Lung (tissue), 12 donors: Measurements from ENCODE around the gene BTBD19. TPM values are rescaled to one million over a fixed set of nuclear protein-coding genes. Genes with fewer than 3 reads are reported as not detected.
"Not testable (repeated sequence)": the region's sequence is repeated elsewhere in the genome, so short reads cannot be mapped to it uniquely, and the experiment has no call there.

Source experiments
- ATAC-seq: fragments of 200-7000 bp; cut with Tn5 transposase; one replicate; pipeline ENCODE4 v1.9.1; 2020; ENCODE audit warnings: moderate number of reproducible peaks; ENCODE audit not compliant: insufficient read depth, low FRiP score
- DNase-seq, 3 donors: peaks; one replicate each; pipeline ENCODE4 v3.0.0-alpha.2; 2013 to 2017
- H3K27ac ChIP-seq, 2 donors: one replicate each; pipeline ENCODE4 v1.5.1; 2013; ENCODE audit warnings: mild to moderate bottlenecking in 2 of 2, moderate library complexity in 2 of 2, control low read depth in 1 of 2, inconsistent platforms in 1 of 2, low read depth in 1 of 2, low read length in 1 of 2
- H3K27me3 ChIP-seq, 3 donors: one replicate each; pipeline ENCODE4 v1.5.1; 2013; ENCODE audit warnings: low read length in 2 of 3; ENCODE audit not compliant: control insufficient read depth in 3 of 3, insufficient read depth in 3 of 3
- H3K36me3 ChIP-seq, 4 donors: one replicate each; pipeline ENCODE4 v1.5.1; 2013; ENCODE audit warnings: low read length in 4 of 4, mild to moderate bottlenecking in 1 of 4, moderate library complexity in 1 of 4; ENCODE audit not compliant: control insufficient read depth in 4 of 4, insufficient read depth in 4 of 4
- H3K4me1 ChIP-seq, 5 donors: one replicate each; pipeline ENCODE4 v1.5.1; 2013; ENCODE audit warnings: low read length in 5 of 5, mild to moderate bottlenecking in 2 of 5, moderate library complexity in 1 of 5; ENCODE audit not compliant: control insufficient read depth in 5 of 5, insufficient read depth in 5 of 5
- H3K4me3 ChIP-seq: one replicate; pipeline ENCODE4 v1.5.1; 2013; ENCODE audit warnings: mild to moderate bottlenecking, control low read depth, moderate library complexity
- H3K9ac ChIP-seq, 2 donors: one replicate each; pipeline ENCODE4 v1.5.1; 2013; ENCODE audit warnings: low read length in 2 of 2, control low read depth in 1 of 2; ENCODE audit not compliant: insufficient read depth in 1 of 2
- H3K9me3 ChIP-seq, 4 donors: one replicate each; pipeline ENCODE4 v1.5.1; 2013; ENCODE audit warnings: low read length in 3 of 4, mild to moderate bottlenecking in 1 of 4, moderate library complexity in 1 of 4; ENCODE audit not compliant: control insufficient read depth in 4 of 4, insufficient read depth in 3 of 4
- CTCF ChIP-seq: IDR thresholded peaks from 2 replicates; pipeline ENCODE4 v1.5.1; 2012; ENCODE audit warnings: mild to moderate bottlenecking; ENCODE audit errors: control extremely low read depth, extremely low read depth
- WGBS, 2 donors: extraction: QIAGEN DNeasy Blood & Tissue Kit; methylation state at CpG; one replicate each; pipeline ENCODE4 v1.1.7; 2013; 5-methylcytosine and 5-hydroxymethylcytosine counted together
- polyA plus RNA-seq, 2 donors: library from polyadenylated mRNA; stranded (reverse); fragments of 200-250 nt; gene quantifications; one replicate each; pipeline ENCODE4 v1.2.1, GENCODE V29; 2013
- total RNA-seq, 2 donors: library from RNA; depleted of rRNA in 1 of 2; stranded (reverse); fragments of >200 nt in 1 of 2; gene quantifications; one replicate each; pipeline ENCODE4 v1.2.1, GENCODE V29; 2014 to 2021
- donor health status: control.
- donor health status: control.
- donor health status: Bipolar disorder and iron deficiency.
- donor health status: healthy.
- donor health status: DM: yes; HTN: yes; CAD: no.

BTBD19 gene
- total and polyA plus RNA-seq, 4 donors, result 5.6 to 20.0 (median 10.4) TPM

- TF ChIP-seq CTCF, result no peak
- peak; percentile 95 to 98 (median 96) for DNase-seq
- WGBS, 2 donors, result 1 to 4% methylated on average over 16 of the region's 16 CpGs
- Histone ChIP-seq H3K27me3 (no peaks in the 10 kb centered on the region), H3K27ac (peak overlapping the region; percentile 92 to 100), H3K4me3 (no peak overlapping the region), H3K4me1 (peaks cover 13 to 62% (median 40%) of the 10 kb centered on the region in 5 donors), H3K36me3 (peaks cover 2 to 38% (median 10%) of the 10 kb centered on the region in 4 donors), H3K9me3 (no peaks in the 10 kb centered on the region), H3K9ac (peak overlapping the region; percentile 79 to 82)
- peak; percentile 80 for ATAC-seq
These were observed 810 bp upstream of the BTBD19 start for GRCh38 chr1:44807364-44808062.

GRCh38 chr1:44808938-44809917 lies 905 bp downstream of the BTBD19 start:
- H3K4me3 ChIP-seq, result no peak overlapping the region
- ATAC-seq, result no peak

GRCh38 chr1:44810101-44810761 lies 1.9 kb downstream of the BTBD19 start:
- H3K27ac ChIP-seq, result peak overlapping the region; percentile 60 to 100
- H3K9me3 ChIP-seq, result no peaks in the 10 kb centered on the region
- H3K4me3 ChIP-seq, result no peak overlapping the region
- no peak for ATAC-seq
- H3K9ac ChIP-seq, result peak overlapping the region in 1 of 2 donors; percentile 81
- H3K36me3 ChIP-seq, result peaks cover 0 to 15% (median 1%) of the 10 kb centered on the region in 4 donors
- no peaks in the 10 kb centered on the region for H3K27me3 ChIP-seq
- 22 to 23% methylated on average over 12 of the region's 12 CpGs for WGBS, 2 donors
- TF ChIP-seq CTCF, result no peak
- DNase-seq, result no peak
- H3K4me1 ChIP-seq, result peaks cover 13 to 60% (median 50%) of the 10 kb centered on the region in 5 donors

More at GRCh38 chr1:44808938-44809917, 905 bp downstream of the BTBD19 start:
- Histone ChIP-seq H3K4me1 (peaks cover 13 to 57% (median 50%) of the 10 kb centered on the region in 5 donors), H3K27ac (peak overlapping the region; percentile 92 to 100), H3K36me3 (peaks cover 0 to 22% (median 1%) of the 10 kb centered on the region in 4 donors), H3K9me3 (no peaks in the 10 kb centered on the region), H3K27me3 (no peaks in the 10 kb centered on the region), H3K9ac (peak overlapping the region; percentile 41 to 81)
- peak; percentile 59 to 72 (median 66) for DNase-seq
- 28 to 30% methylated on average over 6 of the region's 6 CpGs for WGBS, 2 donors
- no peak for TF ChIP-seq CTCF

- peaks cover 0 to 10% (median 0%) of the 10 kb centered on the region in 4 donors for H3K36me3 ChIP-seq
- not testable (repeated sequence) for ATAC-seq, H3K9me3 ChIP-seq, H3K27me3 ChIP-seq, DNase-seq, H3K4me3 ChIP-seq
- peaks cover 13 to 58% (median 50%) of the 10 kb centered on the region in 5 donors for H3K4me1 ChIP-seq
- H3K9ac ChIP-seq, result peak overlapping the region in 1 of 2 donors; percentile 52
- H3K27ac ChIP-seq, result peak overlapping the region in 1 of 2 donors; percentile 100
- 86 to 89% methylated on average over 4 of the region's 4 CpGs for WGBS, 2 donors
These were observed 2.4 kb downstream of the BTBD19 start for GRCh38 chr1:44810762-44811105.
